GM19468 (cell line): ENCODE results near the gene ADSL.

Source experiments
- ATAC-seq: cut with Tn5 transposase; IDR thresholded peaks from one replicate; pipeline ENCODE4 v1.9.1; 2021; ENCODE audit warnings: mild to moderate bottlenecking, moderate library complexity, moderate number of reproducible peaks; ENCODE audit not compliant: unreplicated experiment; ENCODE audit errors: extremely low read depth

Gene ADSL

GRCh38 chr22:40326905-40327735 is 19.2 kb upstream of the ADSL start:
- ATAC-seq = no peak

GRCh38 chr22:40328546-40329456 is 17.5 kb upstream of the ADSL start:
- ATAC-seq = no peak

- ATAC-seq = no peak
Observed at GRCh38 chr22:40329466-40329865, 16.8 kb upstream of the ADSL start.

- no peak for ATAC-seq
Observed at GRCh38 chr22:40330086-40330485, 16.2 kb upstream of the ADSL start.

GRCh38 chr22:40330615-40331014 is 15.7 kb upstream of the ADSL start:
- ATAC-seq = no peak

- no peak for ATAC-seq
Observed at GRCh38 chr22:40331706-40332105, 14.6 kb upstream of the ADSL start.

GRCh38 chr22:40332319-40332781 is 13.9 kb upstream of the ADSL start:
- no peak for ATAC-seq

- no peak for ATAC-seq
Observed at GRCh38 chr22:40334060-40334459, 12.2 kb upstream of the ADSL start.

GRCh38 chr22:40334899-40335298 is 11.4 kb upstream of the ADSL start:
- no peak for ATAC-seq

GRCh38 chr22:40335358-40335757 is 10.9 kb upstream of the ADSL start:
- no peak for ATAC-seq

- ATAC-seq = no peak
Observed at GRCh38 chr22:40340044-40340443, 6.3 kb upstream of the ADSL start.

GRCh38 chr22:40341604-40342003 is 4.7 kb upstream of the ADSL start:
- ATAC-seq = no peak

GRCh38 chr22:40342521-40342920 is 3.8 kb upstream of the ADSL start:
- no peak for ATAC-seq

- no peak for ATAC-seq
Observed at GRCh38 chr22:40345271-40345670, 1.0 kb upstream of the ADSL start.

- ATAC-seq = no peak
Observed at GRCh38 chr22:40345815-40346184, 500 bp upstream of the ADSL start.

- ATAC-seq = no peak
Observed at GRCh38 chr22:40347300-40347699, 1.0 kb downstream of the ADSL start.

- no peak for ATAC-seq
Observed at GRCh38 chr22:40348025-40348658, 1.8 kb downstream of the ADSL start.

- ATAC-seq = no peak
Observed at GRCh38 chr22:40352763-40353162, 6.5 kb downstream of the ADSL start.

GRCh38 chr22:40361100-40361499 is 14.8 kb downstream of the ADSL start:
- ATAC-seq = no peak

GRCh38 chr22:40363059-40363458 is 16.8 kb downstream of the ADSL start:
- no peak for ATAC-seq

GRCh38 chr22:40364431-40364830 is 18.1 kb downstream of the ADSL start:
- no peak for ATAC-seq
